GM18867 (cell line): ENCODE data around the gene POLR1H.

Source experiments
- ATAC-seq: cut with Tn5 transposase; IDR thresholded peaks from one replicate; pipeline ENCODE4 v1.9.1; 2021; ENCODE audit warnings: mild to moderate bottlenecking, moderate library complexity; ENCODE audit not compliant: unreplicated experiment

POLR1H gene

GRCh38 chr6:30093951-30094661, 33.0 kb downstream of the POLR1H start:
- no peak for ATAC-seq

- no peak for ATAC-seq
Observed at GRCh38 chr6:30096829-30097228, 35.8 kb downstream of the POLR1H start.

DNA sequence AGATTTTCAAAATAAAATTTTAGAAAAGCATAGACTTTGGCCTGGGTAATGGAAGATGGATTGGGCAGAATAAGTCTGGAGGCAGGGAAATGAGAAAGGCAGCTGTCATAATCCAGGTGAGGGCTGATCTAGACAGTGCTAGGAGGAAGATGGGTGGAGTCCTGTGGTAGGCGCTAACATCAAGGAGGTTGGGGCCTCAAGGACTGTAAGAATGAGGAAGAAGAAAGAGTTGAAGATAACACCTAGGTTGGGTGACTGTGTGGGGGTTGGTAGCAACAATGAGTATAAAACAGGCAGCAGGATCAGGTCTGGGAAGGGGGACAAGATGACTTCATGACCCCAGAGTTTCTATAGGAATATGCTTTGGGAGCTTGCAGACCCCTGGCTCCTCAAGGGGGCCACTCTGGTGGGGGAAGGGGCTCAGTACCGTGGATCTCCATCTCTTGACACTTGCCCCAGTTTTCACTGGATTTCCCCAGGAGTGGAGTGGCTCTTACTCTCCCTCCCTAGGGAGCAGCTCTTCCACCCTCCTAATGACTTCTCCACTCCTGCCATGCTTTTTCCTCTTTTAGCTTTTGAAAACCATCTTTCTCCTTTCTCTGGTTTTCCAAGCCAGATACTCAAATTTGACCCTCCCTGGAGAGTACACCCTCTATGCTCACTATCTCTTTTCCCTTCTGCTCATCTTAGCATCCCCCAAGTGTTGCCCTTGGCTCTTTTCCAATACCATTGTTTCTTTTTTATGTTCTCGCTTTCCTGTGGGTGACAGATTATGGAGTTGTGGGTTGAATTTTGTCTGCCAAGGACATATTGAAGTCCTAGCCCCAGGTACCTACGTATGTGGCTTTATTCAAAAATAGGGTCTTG, 37.1 kb downstream of the POLR1H start:
- ATAC-seq = no peak

- ATAC-seq = no peak
Observed at GRCh38 chr6:30100154-30100553, 39.1 kb downstream of the POLR1H start.

DNA sequence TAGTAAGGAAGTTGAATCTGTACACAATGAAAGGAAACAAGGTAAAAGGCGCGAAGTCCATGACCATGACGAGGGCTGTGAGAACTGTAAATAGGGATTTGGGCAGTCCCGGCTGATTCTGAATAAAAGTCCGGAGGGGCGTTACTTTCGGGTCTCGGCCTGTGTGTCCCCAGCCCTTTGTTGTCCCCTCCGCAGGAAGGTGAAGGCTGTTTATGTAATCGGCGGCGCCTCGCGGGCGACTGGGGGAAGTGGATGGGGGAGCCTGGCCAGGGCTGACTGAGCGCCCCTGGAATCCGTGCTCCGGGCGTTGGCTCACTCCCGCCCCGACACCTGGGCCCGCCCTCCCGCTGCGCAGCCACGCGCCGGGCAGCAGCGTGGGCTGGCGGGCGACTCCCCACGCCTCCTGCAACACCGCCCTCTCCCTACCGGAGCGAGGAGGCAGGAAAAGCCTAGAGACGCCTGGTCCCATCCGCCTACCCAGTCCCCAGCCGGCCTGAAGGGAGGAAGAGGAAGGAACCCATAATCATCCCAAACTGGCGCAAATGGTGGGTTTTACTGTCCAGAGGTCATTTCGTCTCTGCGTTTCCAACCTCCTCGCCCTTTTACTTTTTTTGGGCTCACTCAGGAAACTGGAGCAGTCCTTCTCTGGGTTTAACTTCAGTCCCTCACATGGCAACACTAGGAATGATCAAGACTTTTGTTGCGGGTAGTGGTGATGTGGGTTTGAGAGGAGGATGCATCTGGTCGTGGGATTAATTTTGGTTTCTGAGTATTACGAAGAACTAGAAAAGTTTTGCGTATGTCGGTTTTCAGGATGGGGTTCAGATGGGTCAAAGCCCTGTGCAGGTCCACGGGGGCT, 39.7 kb downstream of the POLR1H start:
- no peak for ATAC-seq

DNA sequence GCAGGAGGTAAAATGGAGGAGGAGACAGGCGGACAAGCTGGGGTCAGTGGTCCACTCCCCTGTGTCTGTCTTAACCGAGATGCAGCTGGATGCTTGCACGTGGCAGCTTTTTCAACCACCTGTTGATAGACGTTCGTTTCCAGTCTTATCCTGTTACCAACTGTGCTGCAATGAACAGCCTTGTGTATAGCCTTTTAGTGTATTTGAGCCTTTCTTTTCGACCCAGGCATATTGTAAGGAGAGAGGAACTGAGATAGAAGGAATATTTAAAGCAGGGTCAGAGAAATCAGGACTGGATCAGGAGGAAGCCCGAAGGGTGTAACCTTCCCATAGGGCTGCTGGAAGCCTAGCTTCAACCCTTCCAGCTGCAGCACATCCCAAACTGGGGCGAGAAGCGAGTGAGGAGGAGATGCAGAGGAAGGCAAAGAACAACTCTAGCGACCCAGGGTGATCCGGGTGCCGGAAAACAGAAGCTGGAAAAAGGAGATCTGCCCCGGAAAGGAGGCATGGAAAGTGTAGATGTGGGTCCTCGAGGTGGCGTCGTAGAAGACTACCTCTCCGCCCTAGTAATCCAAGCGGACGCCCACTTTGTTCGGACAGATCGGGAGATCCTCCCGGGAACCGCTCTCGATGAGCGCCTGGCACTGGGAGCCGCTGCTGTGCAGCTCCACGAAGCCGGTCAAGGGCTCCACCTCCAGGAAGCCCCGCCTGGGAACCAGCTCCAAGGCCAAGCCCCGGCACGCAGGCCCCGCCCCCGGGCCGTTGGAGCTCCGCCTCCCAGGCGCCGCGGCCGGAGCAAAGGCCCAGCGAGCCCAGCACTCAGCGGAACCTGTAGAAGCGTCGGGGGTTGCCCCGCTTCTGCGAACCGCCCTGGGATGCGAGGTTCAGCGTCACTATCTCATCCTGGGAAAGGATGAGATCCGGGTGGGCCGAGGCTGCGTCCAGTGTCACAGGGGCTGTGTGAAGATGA, 40.7 kb downstream of the POLR1H start:
- peak; percentile 79 for ATAC-seq

DNA sequence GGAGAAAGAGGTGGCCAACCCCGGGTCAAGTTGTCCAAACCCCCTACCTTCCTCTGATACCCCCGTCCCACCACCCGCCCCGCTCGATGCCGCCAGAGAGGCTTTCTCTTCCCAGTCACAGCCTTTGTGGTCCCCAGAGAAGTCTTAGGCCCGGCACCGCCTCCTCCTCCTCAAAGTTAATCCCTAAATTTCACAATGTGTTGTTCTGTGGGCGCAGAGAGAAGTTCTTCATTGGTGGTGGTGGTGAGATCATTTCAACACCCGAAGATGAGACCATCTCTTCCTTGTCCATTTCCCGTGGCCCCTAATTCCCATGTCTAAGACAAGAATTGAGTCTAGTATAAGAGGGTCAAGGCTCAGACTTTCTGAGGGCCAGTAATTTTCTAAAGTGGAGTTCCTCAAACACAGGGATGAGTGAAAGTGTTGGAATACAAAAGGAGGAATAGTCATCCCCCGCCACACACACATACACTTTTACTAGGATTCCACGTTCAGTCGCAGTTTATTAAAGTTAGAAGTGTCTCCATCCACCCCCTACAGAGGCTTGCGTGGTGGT, 41.4 kb downstream of the POLR1H start:
- ATAC-seq = no peak

GRCh38 chr6:30102970-30103871, 42.2 kb downstream of the POLR1H start:
- ATAC-seq = peak; percentile 66

- no peak for ATAC-seq
Observed at GRCh38 chr6:30103872-30104179, 42.8 kb downstream of the POLR1H start.

DNA sequence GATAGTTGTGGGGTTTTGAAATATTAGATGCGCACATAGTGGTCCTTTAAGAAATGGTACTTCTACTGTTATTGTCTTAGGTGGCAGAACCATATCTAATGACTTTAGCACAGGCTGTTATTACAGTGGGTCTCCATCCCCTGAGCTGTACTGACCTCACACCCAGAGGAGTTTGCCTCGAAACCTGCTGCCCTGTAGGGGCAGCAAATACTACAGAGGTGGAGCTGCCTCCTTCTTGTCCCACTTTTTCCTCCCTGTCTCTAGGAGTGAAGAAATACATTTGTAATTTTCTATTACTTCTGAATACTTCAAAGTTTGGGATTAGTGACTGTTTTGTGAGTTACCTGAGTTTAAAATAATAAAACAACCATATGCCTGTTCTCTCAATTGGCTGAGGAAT, 43.6 kb downstream of the POLR1H start:
- ATAC-seq = no peak

- no peak for ATAC-seq
Observed at GRCh38 chr6:30111266-30111856, 50.3 kb downstream of the POLR1H start.

DNA sequence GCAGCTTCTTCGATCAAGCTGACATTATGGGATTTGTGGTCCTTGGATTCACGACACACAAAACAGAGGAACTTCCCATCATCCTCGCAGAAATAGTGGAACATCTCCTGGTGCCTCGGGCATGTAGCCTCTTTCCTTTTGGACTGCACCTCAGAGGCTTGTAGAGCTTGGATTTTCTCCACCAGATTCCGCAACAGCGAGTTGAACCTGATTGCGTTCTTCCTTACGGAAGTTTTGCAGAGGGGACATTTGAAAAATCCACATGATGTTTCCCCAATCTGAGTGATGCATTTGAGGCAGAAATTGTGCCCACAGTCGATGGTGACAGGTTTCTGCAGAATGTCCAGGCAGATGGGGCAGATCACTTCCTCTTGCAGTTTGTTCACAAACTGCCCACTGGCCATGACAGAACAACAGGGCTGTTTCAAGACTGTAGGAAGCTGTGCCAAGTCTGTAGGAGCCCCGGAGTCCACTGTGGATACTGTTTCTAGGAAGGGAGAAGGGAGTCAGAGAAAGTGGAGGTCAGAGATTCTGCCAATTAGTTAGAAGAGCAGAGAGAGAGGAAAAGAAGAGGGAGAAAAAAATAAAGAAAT, 51.4 kb downstream of the POLR1H start:
- no peak for ATAC-seq

DNA sequence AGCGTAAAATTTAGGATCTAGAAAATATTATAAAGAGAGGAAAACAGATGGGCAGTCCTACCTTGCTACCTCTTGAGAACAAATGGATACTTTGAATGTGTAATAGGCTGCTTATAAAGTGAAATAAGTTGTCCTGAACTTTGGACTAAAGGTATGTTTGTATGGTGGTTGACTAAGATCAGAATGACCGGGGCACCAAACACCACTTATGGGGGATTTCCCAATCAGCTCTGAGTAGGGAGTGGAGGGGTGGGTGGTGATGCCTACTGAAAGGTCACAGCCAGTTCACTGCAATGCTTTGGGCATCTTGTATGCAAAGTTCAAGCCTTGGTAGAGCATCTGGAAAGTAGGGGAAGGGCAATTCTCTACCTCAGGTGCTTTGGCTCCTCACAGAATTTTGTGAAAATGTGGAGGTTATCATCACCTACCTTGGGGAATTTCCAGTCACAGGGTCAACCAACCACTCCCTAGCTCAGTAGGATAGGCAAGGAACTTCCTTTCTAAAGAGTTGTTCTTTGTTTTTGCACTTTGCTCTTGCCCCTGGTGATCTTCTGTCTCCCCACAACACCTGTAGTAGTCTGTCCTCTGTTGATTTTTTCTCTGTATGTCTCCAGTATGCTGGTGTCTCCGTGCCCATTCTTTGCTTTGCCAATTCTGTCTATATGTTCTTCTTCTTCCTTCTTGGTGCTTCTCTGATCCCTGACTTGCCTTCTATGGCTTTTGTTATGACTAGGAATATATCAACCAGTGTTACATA, 52.1 kb downstream of the POLR1H start, which contains the start of gene TRIM31:
TSS of gene TRIM31 (minus strand) at position 88 of the 757 bp plus-strand sequence. CDS start 285 bp downstream, outside the sequence.
- peak; percentile 53 for ATAC-seq

GRCh38 chr6:30113841-30114240, 52.8 kb downstream of the POLR1H start:
- no peak for ATAC-seq
